ENCODE measurements around the gene FBXO10. TPM values are rescaled to one million over a fixed set of nuclear protein-coding genes. Genes with fewer than 3 reads are reported as not detected.
"Not testable (repeated sequence)": the region's sequence is repeated elsewhere in the genome, so short reads cannot be mapped to it uniquely, and the experiment has no call there.

The FBXO10 gene
- polyA plus RNA-seq (ENCODE audit: insufficient read length in 10 of 10) = 10 to 100 TPM; 22.8 to 39.8 (median 32.9) TPM
- long read RNA-seq, donor 1, full-length matches to known transcripts = 4 of 4 reads
- long read RNA-seq, donor 1, partial matches to known transcripts = 0 of 4 reads
- long read RNA-seq, donor 1, other reads (novel, unspliced or antisense) = 0 of 4 reads
- long read RNA-seq, donor 2, full-length matches to known transcripts = 3 of 3 reads
- long read RNA-seq, donor 2, partial matches to known transcripts = 0 of 3 reads
- long read RNA-seq, donor 2, other reads (novel, unspliced or antisense) = 0 of 3 reads
- long read RNA-seq, donor 3 = 0 reads
- long read RNA-seq, donor 4, full-length matches to known transcripts = 4 of 4 reads
- long read RNA-seq, donor 4, partial matches to known transcripts = 0 of 4 reads
- long read RNA-seq, donor 4, other reads (novel, unspliced or antisense) = 0 of 4 reads
- long read RNA-seq, donor 5 = 0 reads
- long read RNA-seq, donor 6, full-length matches to known transcripts = 1 of 1 reads
- long read RNA-seq, donor 6, partial matches to known transcripts = 0 of 1 reads
- long read RNA-seq, donor 6, other reads (novel, unspliced or antisense) = 0 of 1 reads
- long read RNA-seq, donor 7, full-length matches to known transcripts = 3 of 3 reads
- long read RNA-seq, donor 7, partial matches to known transcripts = 0 of 3 reads
- long read RNA-seq, donor 7, other reads (novel, unspliced or antisense) = 0 of 3 reads
- long read RNA-seq, donor 8, full-length matches to known transcripts = 1 of 1 reads
- long read RNA-seq, donor 8, partial matches to known transcripts = 0 of 1 reads
- long read RNA-seq, donor 8, other reads (novel, unspliced or antisense) = 0 of 1 reads
- long read RNA-seq, donor 9 = 0 reads

- peak; percentile 75 to 92 (median 85) for DNase-seq
Observed at GRCh38 chr9:37575921-37576721, at the start of gene FBXO10. Gene FBXO10 (minus strand): TSS chr9:37576380. CDS start chr9:37541768, 34,612 bp downstream.

- no peak for DNase-seq
Observed at GRCh38 chr9:37625758-37626147, 49.6 kb upstream of the FBXO10 start.

GRCh38 chr9:37625036-37625757 lies 49.0 kb upstream of the FBXO10 start:
- DNase-seq = no peak

GRCh38 chr9:37624073-37624472 lies 47.9 kb upstream of the FBXO10 start:
- no peak for DNase-seq

- DNase-seq = no peak
Observed at GRCh38 chr9:37623267-37623666, 47.1 kb upstream of the FBXO10 start.

GRCh38 chr9:37622462-37622861 lies 46.3 kb upstream of the FBXO10 start:
- no peak for DNase-seq

- no peak for DNase-seq
Observed at GRCh38 chr9:37621273-37622121, 45.3 kb upstream of the FBXO10 start.

- DNase-seq = no peak
Observed at GRCh38 chr9:37620396-37620795, 44.2 kb upstream of the FBXO10 start.

GRCh38 chr9:37619806-37620205 lies 43.6 kb upstream of the FBXO10 start:
- no peak for DNase-seq

GRCh38 chr9:37618817-37619216 lies 42.6 kb upstream of the FBXO10 start:
- DNase-seq = peak in 1 of 3 donors; percentile 28

- peak in 2 of 3 donors; percentile 17 to 36 for DNase-seq
Observed at GRCh38 chr9:37617832-37618231, 41.7 kb upstream of the FBXO10 start.

- peak in 1 of 3 donors; percentile 21 for DNase-seq
Observed at GRCh38 chr9:37617161-37617560, 41.0 kb upstream of the FBXO10 start.

GRCh38 chr9:37611961-37612360 lies 35.8 kb upstream of the FBXO10 start:
- no peak for DNase-seq

GRCh38 chr9:37611014-37611413 lies 34.8 kb upstream of the FBXO10 start:
- DNase-seq = no peak

GRCh38 chr9:37609735-37610397 lies 33.7 kb upstream of the FBXO10 start:
- DNase-seq = no peak

GRCh38 chr9:37608250-37608649 lies 32.1 kb upstream of the FBXO10 start:
- no peak for DNase-seq

GRCh38 chr9:37604296-37604695 lies 28.1 kb upstream of the FBXO10 start:
- DNase-seq = no peak

GRCh38 chr9:37602817-37603216 lies 26.6 kb upstream of the FBXO10 start:
- DNase-seq = no peak

- DNase-seq = not testable (repeated sequence)
Observed at GRCh38 chr9:37602061-37602460, 25.9 kb upstream of the FBXO10 start.

GRCh38 chr9:37596504-37596903 lies 20.3 kb upstream of the FBXO10 start:
- no peak for DNase-seq

Measured in muscle of back (tissue), 13 donors.